OCI-LY7 (cell line): ENCODE measurements around the gene PPFIBP1.

Experiments
- EZH2phosphoT487 ChIP-seq: fragments of 200-600 bp; sonication (generic); IDR thresholded peaks from 2 replicates; pipeline ENCODE4 v1.6.1; 2018; ENCODE audit warnings: low read depth, borderline replicate concordance, mild to moderate bottlenecking, mixed run types, antibody characterized with exemption, low read length, moderate library complexity, mixed read lengths
- TF ChIP-seq, protein P1 (sequence below): fragments of 200-600 bp; sonication (generic); conservative IDR thresholded peaks from 2 replicates; pipeline ENCODE4 v1.5.1; 2014; ENCODE audit warnings: mild to moderate bottlenecking, antibody characterized with exemption, low read length, moderate library complexity, mixed read lengths

DNA sequence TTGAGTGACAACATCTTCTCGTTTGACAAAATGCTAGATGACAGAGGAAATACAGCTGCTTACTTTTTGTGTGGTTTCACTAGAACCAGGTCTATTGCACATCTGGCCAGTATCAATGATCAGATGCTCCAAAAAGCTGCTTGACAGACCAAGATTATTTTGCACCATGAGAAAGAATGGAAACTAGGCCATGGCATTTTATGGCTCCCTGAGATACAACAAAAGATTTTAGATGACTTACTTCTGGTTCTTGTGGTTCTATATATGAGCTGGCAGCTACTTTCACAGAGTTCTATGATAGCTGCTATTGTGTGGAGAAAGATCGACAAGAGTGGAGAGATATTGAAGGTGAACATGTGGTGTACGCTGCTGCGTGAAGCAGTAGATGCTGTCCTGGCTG, 25.9 kb upstream of the PPFIBP1 start:
- TF ChIP-seq, protein P1, sequence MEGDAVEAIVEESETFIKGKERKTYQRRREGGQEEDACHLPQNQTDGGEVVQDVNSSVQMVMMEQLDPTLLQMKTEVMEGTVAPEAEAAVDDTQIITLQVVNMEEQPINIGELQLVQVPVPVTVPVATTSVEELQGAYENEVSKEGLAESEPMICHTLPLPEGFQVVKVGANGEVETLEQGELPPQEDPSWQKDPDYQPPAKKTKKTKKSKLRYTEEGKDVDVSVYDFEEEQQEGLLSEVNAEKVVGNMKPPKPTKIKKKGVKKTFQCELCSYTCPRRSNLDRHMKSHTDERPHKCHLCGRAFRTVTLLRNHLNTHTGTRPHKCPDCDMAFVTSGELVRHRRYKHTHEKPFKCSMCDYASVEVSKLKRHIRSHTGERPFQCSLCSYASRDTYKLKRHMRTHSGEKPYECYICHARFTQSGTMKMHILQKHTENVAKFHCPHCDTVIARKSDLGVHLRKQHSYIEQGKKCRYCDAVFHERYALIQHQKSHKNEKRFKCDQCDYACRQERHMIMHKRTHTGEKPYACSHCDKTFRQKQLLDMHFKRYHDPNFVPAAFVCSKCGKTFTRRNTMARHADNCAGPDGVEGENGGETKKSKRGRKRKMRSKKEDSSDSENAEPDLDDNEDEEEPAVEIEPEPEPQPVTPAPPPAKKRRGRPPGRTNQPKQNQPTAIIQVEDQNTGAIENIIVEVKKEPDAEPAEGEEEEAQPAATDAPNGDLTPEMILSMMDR = no peak
- TF ChIP-seq EZH2phosphoT487 = no peak
